ENCODE results near the gene TPPP3. TPM values are rescaled to one million over a fixed set of nuclear protein-coding genes. Genes with fewer than 3 reads are reported as not detected.

Gene TPPP3
- total RNA-seq, 1 donor from 2014 or later, result 39.3 TPM

Other genes starting within 250 kb of the TPPP3 start
- gene B3GNT9, start 242.5 kb downstream of the TPPP3 start, total RNA-seq (ENCODE audit: low replicate concordance), result 9.7 and 11.0 TPM in 2 replicates
- gene TRADD, start 233.6 kb downstream of the TPPP3 start, total RNA-seq (ENCODE audit: low replicate concordance), result 6.2 and 14.8 TPM in 2 replicates
- 4.5 and 9.2 TPM in 2 replicates for gene FBXL8, start 233.5 kb downstream of the TPPP3 start, total RNA-seq (ENCODE audit: low replicate concordance)
- gene HSF4, start 228.8 kb downstream of the TPPP3 start, total RNA-seq (ENCODE audit: low replicate concordance), result 10.4 and 11.1 TPM in 2 replicates
- 8.4 and 17.5 TPM in 2 replicates for gene NOL3, start 223.0 kb downstream of the TPPP3 start, total RNA-seq (ENCODE audit: low replicate concordance)
- gene MATCAP1, start 209.5 kb downstream of the TPPP3 start, total RNA-seq (ENCODE audit: low replicate concordance), result 43.5 and 77.8 TPM in 2 replicates
- 0.41 and 0.86 TPM in 2 replicates for gene EXOC3L1, start 203.4 kb downstream of the TPPP3 start, total RNA-seq (ENCODE audit: low replicate concordance)
- 68.8 and 84.5 TPM in 2 replicates for gene E2F4, start 201.3 kb downstream of the TPPP3 start, total RNA-seq (ENCODE audit: low replicate concordance)
- 9.6 and 19.8 TPM in 2 replicates for gene ELMO3, start 194.4 kb downstream of the TPPP3 start, total RNA-seq (ENCODE audit: low replicate concordance)
- 49.2 and 64.4 TPM in 2 replicates for gene TMEM208, start 166.4 kb downstream of the TPPP3 start, total RNA-seq (ENCODE audit: low replicate concordance)
- 15.2 and 34.7 TPM in 2 replicates for gene FHOD1, start 146.0 kb downstream of the TPPP3 start, total RNA-seq (ENCODE audit: low replicate concordance)
- 1.0 and 4.4 TPM in 2 replicates for gene SLC9A5, start 144.5 kb downstream of the TPPP3 start, total RNA-seq (ENCODE audit: low replicate concordance)
- gene PLEKHG4, start 114.0 kb downstream of the TPPP3 start, total RNA-seq (ENCODE audit: low replicate concordance), result 2.9 and 3.8 TPM in 2 replicates
- gene KCTD19, start 66.8 kb downstream of the TPPP3 start, total RNA-seq (ENCODE audit: low replicate concordance), result 0.56 TPM in 1 of 2 replicates, not detected in the other
- 0.38 and 1.1 TPM in 2 replicates for gene LRRC36, start 66.7 kb downstream of the TPPP3 start, total RNA-seq (ENCODE audit: low replicate concordance)
- gene ZDHHC1, start 23.0 kb upstream of the TPPP3 start, total RNA-seq (ENCODE audit: low replicate concordance), result 10.1 and 11.3 TPM in 2 replicates
- 5.4 and 8.5 TPM in 2 replicates for gene HSD11B2, start 37.6 kb upstream of the TPPP3 start, total RNA-seq (ENCODE audit: low replicate concordance)
- 73.5 and 94.4 TPM in 2 replicates for gene ATP6V0D1, start 87.7 kb upstream of the TPPP3 start, total RNA-seq (ENCODE audit: low replicate concordance)
- not detected in 2 replicates for gene AGRP, start 90.0 kb upstream of the TPPP3 start, total RNA-seq (ENCODE audit: low replicate concordance)
- 38.5 and 43.1 TPM in 2 replicates for gene RIPOR1, start 135.3 kb upstream of the TPPP3 start, total RNA-seq (ENCODE audit: low replicate concordance)
- gene CTCF, start 169.0 kb upstream of the TPPP3 start, total RNA-seq (ENCODE audit: low replicate concordance), result 48.4 and 57.8 TPM in 2 replicates

Measured in type B pancreatic cell (in vitro differentiated cells).